Stimulated activated CD4-positive, alpha-beta T cell treated with anti-CD3 and anti-CD28 coated beads, Interleukin-12 subunit alpha, Interleukin-12 subunit beta, amount 100 ng/mL, for 48 hours (primary cell): ENCODE data around the gene PPM1H.
"Not testable (repeated sequence)": the region's sequence is repeated elsewhere in the genome, so short reads cannot be mapped to it uniquely, and the experiment has no call there.

Source experiments
- DNase-seq, 3 donors: peaks; one replicate each; pipeline ENCODE4 v3.0.0-alpha.2; 2020; ENCODE audit warnings: low read depth in 2 of 3, low spot score in 1 of 3

Gene PPM1H

GRCh38 chr12:62689042-62689839 lies 245.7 kb downstream of the PPM1H start:
- no peak for DNase-seq

GRCh38 chr12:62686938-62687337 lies 248.0 kb downstream of the PPM1H start:
- no peak for DNase-seq

GRCh38 chr12:62684570-62685295 lies 250.2 kb downstream of the PPM1H start:
- no peak for DNase-seq

- DNase-seq: no peak
These were observed 251.0 kb downstream of the PPM1H start for GRCh38 chr12:62683776-62684569.

GRCh38 chr12:62681306-62681705 lies 253.6 kb downstream of the PPM1H start:
- no peak for DNase-seq

GRCh38 chr12:62679608-62680007 lies 255.3 kb downstream of the PPM1H start:
- DNase-seq: no peak

- no peak for DNase-seq
These were observed 257.6 kb downstream of the PPM1H start for GRCh38 chr12:62677355-62677754.

GRCh38 chr12:62676521-62677307 lies 258.2 kb downstream of the PPM1H start:
- no peak for DNase-seq

GRCh38 chr12:62673028-62673815 lies 261.7 kb downstream of the PPM1H start:
- DNase-seq: no peak

GRCh38 chr12:62670986-62671720 lies 263.8 kb downstream of the PPM1H start:
- no peak for DNase-seq

GRCh38 chr12:62668782-62669181 lies 266.2 kb downstream of the PPM1H start:
- no peak for DNase-seq

GRCh38 chr12:62664951-62665350 lies 270.0 kb downstream of the PPM1H start:
- DNase-seq: not testable (repeated sequence)

GRCh38 chr12:62660756-62661155 lies 274.2 kb downstream of the PPM1H start:
- DNase-seq: no peak

- DNase-seq: no peak
These were observed 275.3 kb downstream of the PPM1H start for GRCh38 chr12:62659453-62660295.

- DNase-seq: no peak
These were observed 276.0 kb downstream of the PPM1H start for GRCh38 chr12:62658910-62659309.

GRCh38 chr12:62657363-62657632 lies 277.7 kb downstream of the PPM1H start:
- DNase-seq: no peak

GRCh38 chr12:62656591-62657362 lies 278.2 kb downstream of the PPM1H start:
- no peak for DNase-seq

GRCh38 chr12:62655666-62656151 lies 279.2 kb downstream of the PPM1H start:
- no peak for DNase-seq
